Renal pelvis (tissue), 4 donors: ENCODE data around the gene ABCF2. TPM values are rescaled to one million over a fixed set of nuclear protein-coding genes. Genes with fewer than 3 reads are reported as not detected.

Experiments used
- DNase-seq: peaks from one replicate; pipeline ENCODE4 v3.0.0-alpha.2; 2013
- polyA plus RNA-seq, 3 donors: library from polyadenylated mRNA; unstranded; fragments of 120-200 nt; gene quantifications; one replicate each; pipeline ENCODE4 v1.2.1, GENCODE V29; 2013; ENCODE audit not compliant: insufficient read length in 3 of 3

The ABCF2 gene
- polyA plus RNA-seq, 3 donors: 25.9 to 28.9 (median 26.3) TPM

DNA sequence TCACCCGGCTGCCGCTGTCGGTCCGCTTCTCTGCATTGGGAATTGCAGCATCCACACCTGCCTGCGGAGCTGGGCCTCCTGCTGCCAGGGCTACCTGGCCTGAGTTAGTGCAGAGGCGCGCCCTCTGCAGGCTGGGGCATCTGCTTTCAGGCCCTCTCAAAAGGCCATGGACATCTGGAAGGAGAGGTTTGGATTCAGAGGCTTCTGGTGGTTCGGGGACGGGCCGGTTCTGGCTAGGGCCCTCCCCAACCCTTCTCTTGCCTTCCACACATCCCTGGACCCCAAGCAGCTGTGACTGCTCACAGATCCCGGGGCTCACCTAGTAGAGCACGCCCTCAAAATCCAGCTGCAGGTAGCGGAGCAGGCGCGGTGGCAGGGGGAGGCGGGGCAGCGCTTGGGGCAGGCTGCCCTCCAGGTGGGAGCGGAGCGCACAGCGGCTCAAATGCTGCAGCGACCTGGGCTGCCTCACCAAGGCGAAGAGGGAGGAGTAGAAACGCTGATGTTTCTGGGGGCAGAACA, 51.2 kb downstream of the ABCF2 start:
- no peak for DNase-seq

DNA sequence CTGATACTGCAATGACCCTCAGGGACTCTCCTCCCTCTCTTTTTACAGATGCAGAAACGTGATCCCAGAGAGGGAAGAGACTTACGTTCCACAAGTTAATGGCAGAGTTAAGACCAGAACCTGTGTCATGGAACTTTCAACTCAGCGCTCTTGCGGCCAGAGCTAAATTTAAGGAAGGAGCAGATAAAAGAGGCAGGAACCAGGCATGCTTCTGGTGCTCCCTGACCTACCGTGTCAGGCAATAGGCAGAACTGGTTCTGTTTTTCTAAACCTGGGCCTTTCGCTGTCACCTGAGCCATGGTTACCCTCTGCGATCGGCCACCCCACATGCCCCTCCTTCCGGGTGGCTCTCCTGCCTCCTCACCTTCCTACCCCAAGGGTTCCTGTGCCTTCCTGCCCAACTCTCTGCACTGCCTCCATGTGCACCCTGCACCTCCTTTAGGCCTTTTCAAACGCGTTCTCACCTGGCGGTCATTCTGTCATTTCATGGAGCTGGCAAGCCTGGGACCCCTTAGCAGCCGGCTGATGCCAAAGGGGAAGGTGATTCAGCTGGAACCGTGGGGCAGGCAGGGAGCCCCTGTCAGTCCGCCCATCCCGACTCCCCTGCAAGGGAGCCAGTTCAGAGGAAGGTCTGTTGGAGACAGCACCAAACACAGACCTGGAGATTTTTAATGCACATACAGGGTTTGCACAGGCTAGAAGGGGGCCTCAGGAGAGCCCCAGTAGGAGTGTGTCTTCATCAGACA, 51.8 kb downstream of the ABCF2 start:
- no peak for DNase-seq

DNA sequence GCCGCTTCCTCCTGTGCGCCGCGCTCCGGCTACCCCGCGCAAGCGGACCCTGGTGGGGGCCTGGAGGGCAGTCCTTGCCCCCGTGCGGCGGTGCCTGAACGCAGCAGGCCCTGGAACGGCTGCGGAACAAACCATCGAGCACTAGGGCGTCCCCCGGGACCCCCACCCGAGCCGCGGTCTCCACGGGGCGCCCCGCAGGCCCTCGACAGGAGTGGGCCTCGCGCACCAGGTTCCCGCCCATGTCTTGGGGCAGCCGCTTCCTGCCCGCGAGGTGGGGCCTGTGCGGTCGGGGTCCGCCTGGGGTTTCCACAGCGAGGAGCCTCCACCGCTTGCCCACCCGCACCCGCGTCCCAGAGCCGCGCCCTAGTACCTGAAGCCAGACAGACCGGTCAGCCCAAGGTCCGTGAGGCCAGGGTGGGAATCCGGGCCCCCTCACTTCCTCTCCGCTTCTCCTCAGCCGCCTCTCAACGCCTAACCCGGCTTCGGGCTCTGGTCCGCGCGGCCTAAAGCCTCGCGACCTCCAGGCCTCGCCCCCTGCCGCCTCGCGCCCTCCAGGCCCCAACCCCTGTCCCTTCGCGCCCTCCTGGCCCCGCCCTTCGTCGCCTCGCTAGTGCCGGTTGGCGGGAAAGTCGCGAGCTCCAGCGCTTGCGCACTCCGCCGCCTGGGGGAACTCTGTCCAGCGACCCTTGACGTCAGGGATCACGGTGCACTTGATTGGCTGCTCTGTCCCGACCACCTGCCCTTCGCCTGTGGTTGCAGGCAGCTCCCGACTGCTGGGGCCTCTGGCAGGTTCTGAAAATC, 52.6 kb downstream of the ABCF2 start:
- no peak for DNase-seq

DNA sequence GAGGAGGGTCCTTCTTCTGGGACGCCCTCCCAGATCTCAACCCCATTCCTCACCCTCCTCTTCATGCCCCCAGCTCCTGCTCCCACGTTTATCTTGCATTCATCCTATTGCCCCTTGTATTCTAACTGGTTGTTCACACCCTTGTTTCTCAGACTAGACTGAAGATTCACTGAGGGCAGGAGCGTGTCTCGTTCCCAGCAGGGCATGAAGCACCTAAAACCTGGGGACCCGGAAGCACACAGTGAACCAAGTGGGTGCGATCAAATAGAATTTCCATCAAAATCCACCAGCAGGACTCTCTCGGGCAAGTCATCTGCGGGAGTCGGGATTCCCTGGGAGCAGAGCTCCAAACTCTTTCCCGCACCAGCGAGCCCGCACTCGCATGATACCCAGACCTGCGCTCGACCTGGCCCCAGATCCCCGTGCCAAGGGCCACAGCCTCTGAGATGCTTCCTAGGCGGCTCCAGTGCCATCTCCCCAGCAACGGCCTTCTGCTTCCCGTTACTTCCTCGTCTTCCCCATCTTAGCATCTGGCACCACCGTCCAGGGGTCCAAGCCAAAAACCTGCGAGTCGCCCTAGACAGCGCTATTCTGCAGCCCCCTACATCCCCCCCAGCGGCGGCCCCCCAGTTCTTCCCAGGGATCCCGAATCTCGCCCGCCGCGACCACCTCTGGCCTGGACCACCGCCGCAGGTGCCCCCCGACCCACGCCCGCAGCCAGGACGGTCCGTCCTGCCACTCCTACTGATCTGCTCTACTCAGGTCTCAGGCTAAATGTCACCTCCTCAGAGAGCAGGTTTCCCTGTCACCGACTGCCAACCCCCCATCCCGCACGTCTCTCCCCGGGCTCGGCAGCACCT, 53.4 kb downstream of the ABCF2 start:
- DNase-seq: no peak

DNA sequence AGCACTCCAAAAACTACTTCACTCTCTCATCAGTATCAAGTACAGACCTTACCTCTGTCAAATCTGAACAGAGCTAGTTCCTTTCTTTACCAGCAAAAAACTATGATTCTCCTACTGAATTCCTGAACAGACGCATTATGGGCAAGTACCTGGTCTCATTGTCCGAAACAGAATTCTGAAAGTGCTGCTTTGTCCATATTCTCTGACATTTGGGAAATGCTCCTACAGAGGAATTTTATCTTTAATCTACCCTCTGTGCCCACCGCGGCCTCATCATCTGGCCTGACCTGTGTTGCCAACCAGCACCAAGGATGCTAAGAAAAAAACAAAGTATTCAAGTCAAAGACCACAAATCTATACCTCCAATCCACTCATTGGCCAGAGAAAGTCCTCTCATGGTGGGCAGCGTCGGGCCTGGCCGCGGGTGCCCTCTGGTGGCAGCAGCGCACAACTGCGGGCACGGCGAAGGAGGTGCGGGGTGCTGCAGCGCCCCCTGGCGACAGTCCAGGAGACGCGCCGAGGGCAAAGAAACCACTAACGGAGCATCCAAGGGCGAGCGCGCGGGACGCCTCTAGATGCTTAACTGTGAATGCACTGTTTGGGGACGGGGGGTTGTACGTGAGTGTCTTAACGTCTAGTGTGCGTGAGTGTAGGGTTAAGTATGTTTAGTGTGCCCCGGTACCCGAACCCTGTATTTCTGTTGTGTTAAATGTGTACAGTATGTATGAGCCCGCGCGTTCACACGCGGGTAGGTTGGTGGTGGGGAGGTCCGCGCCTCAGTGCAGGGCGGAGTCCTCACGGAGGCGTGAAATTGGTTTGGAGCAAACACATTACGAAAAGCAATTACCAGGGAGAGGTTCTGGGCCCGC, 54.5 kb downstream of the ABCF2 start:
- DNase-seq: peak; percentile 58

DNA sequence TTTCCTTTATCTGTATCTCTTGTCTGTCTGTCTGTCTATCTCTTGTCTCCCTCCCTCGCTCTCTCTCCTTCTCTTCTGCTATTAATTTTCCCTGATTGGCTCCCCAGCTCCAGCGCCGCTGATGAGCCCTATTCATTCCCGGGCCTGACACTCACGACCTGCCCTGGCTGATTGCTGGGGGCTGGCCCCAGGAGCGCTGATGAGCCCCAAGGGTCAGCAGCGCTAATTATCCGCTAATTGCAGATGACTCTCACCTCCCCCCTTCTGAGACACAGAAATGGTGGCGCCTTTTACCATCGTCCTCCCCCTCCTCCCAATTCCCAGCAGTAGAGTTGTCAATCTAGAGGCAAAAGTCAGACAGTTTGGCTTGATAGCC, 58.2 kb downstream of the ABCF2 start:
- no peak for DNase-seq

DNA sequence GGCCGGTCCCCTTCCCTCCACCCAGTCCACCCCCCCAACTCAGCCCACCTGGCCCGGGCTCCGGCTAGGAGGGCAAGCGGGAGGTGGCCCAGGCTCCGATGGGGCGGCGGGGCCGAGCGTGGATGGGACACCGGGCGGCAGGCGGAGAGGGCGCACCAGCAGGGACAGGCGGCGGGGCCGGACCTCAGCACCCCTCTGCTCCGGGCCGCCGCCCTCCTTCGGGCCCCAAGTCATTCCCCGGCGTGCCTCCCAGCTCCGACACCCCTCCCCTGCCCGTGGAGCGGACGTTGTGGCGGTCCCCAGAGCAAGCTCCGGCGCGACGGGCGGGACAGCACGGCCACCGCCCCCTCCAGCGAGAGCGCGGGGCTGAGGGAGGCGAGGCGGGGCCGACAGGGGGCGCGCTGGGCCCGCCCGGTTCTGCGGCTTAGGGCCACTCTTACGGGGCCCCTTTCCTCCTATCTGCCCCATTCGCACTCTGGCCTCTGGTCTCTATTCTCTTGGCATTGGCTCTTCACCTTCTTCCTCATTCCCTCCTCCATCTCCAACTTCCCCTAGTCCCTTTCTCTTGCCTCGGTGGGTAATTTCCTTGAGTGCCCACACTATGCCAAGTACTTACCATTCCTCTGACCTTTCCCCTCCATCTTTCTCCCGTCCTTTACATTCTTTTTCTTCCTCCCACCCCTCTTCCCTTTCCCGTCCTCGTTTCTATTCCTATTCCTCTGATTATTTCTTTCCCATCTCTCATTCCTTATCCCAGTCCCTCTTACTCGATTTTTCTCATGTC, 58.8 kb downstream of the ABCF2 start:
- no peak for DNase-seq

DNA sequence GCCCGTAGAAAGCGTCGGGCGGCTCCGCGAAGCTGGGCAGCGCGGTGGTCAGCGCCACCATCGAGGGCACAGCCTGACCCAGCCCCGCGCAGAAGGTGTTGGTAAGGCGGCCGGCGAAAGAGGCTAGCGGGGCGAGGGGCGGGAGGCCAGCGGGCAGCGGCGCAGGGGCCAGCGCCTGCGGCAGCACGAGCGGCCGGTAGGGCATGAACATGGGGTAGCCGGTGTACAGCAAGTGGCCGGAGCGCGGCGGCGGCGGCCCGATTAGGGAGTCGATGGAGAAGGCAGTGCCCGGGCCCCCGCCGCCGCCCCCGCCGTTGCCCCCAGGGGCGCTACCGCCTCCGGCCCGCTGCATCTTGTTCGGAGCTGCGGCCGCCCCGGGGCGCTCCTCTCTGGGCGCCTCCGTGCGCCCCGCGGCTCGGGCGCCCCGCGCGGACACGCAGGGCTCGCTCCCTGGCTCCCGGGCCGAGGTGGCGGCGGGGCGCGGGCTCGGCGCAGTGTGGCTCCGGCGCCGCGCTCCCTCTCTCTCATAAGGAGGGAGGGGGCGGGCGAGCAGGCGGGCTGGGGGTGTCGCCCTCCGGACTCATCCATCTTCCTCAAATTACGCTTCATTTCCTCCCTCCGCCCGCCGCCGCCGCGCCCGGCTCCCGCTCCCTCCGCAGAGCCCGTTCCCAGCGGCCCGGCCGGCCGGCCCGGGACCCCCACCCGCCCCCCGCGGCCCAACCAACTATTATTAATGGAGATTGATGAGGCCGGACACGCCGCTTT, 59.6 kb downstream of the ABCF2 start, which contains the start of gene GBX1:
Gene GBX1 (minus strand): TSS at position 498 of the 765 bp plus-strand sequence. CDS start 146 bp downstream, at position 352.
- DNase-seq: peak; percentile 54

DNA sequence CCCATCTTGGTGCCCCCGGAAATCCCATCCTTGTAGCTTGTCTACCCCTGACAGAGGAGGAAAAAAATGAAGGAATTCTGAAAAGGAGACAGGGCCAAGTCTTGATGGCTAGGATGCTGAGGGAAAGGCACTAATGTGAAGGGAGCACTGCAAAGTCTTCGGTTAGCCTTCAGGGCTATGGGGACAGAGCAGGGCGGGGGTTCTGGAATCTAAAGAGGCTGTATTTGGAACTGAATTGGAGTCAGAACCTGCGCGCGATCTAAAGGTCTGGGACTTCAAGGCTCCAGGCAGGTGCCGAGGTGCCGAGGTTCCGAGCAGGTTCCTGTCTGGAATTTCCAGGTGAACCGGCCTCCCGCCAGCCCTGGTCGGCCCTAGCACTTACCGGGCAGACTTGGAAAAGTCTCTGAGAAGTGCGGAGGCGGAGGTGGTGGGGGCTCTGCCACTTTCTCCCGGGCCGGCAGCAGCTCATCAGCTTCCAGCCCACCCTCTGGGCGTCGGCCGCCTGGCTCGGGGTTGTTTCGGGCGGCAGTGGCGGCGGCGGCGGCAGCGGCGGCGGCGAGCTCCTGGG, 60.3 kb downstream of the ABCF2 start:
- DNase-seq: no peak

Other genes with a start within 250 kb of the ABCF2 start
- 10 to 100 TPM; 16.9 to 22.5 (median 21.0) TPM for gene KCNH2, start 248.9 kb downstream of the ABCF2 start, polyA plus RNA-seq
- 10 to 100 TPM; 11.0 to 14.2 (median 12.3) TPM for gene NOS3, start 236.2 kb downstream of the ABCF2 start, polyA plus RNA-seq
- 1 to 10 TPM; 1.5 to 3.1 (median 2.6) TPM for gene ATG9B, start 202.7 kb downstream of the ABCF2 start, polyA plus RNA-seq
- 10 to 100 TPM; 21.8 to 37.3 (median 29.9) TPM for gene ABCB8, start 198.8 kb downstream of the ABCF2 start, polyA plus RNA-seq
- gene ASIC3, start 178.7 kb downstream of the ABCF2 start, polyA plus RNA-seq: 1 to 10 TPM; 2.1 to 3.2 (median 2.4) TPM
- 10 to 100 TPM; 16.4 to 19.5 (median 18.8) TPM for gene CDK5, start 169.3 kb downstream of the ABCF2 start, polyA plus RNA-seq
- gene SLC4A2, start 167.6 kb downstream of the ABCF2 start, polyA plus RNA-seq: 100 to 1,000 TPM in 2 of 3 donors, 10 to 100 TPM in 1; 98.8 to 120 (median 115) TPM
- gene FASTK, start 146.4 kb downstream of the ABCF2 start, polyA plus RNA-seq: 10 to 100 TPM; 75.2 to 83.3 (median 79.1) TPM
- gene TMUB1, start 143.7 kb downstream of the ABCF2 start, polyA plus RNA-seq: 10 to 100 TPM; 31.3 to 45.2 (median 39.3) TPM
- gene AGAP3, start 140.7 kb downstream of the ABCF2 start, polyA plus RNA-seq: 10 to 100 TPM; 68.0 to 78.3 (median 72.8) TPM
- under 1 TPM in 2 of 3 donors, not detected in 1; 0.28 to 0.34 TPM for gene GBX1, start 59.5 kb downstream of the ABCF2 start, polyA plus RNA-seq
- gene ASB10, start 40.0 kb downstream of the ABCF2 start, polyA plus RNA-seq: under 1 TPM in 1 of 3 donors, not detected in 2; 0.04 TPM
- gene H2BK1, start 16.7 kb downstream of the ABCF2 start, polyA plus RNA-seq: not detected
- 10 to 100 TPM; 22.0 to 29.6 (median 28.4) TPM for gene CHPF2, start 5.3 kb upstream of the ABCF2 start, polyA plus RNA-seq
- 10 to 100 TPM; 76.0 to 80.1 (median 77.1) TPM for gene SMARCD3, start 21.5 kb upstream of the ABCF2 start, polyA plus RNA-seq
- 10 to 100 TPM; 75.7 to 82.8 (median 76.3) TPM for gene NUB1, start 114.6 kb upstream of the ABCF2 start, polyA plus RNA-seq
- gene WDR86, start 182.8 kb upstream of the ABCF2 start, polyA plus RNA-seq: 10 to 100 TPM; 34.9 to 49.6 (median 49.5) TPM
- gene CRYGN, start 212.9 kb upstream of the ABCF2 start, polyA plus RNA-seq: 1 to 10 TPM; 2.5 to 5.1 (median 3.7) TPM